Coronary artery (tissue), 2 donors: ENCODE measurements around the gene IL1R1.

ENCODE experiments used
- DNase-seq: peaks from one replicate; pipeline ENCODE4 v3.0.0-alpha.2; 2017; ENCODE audit warnings: low spot score
- H3K27ac ChIP-seq, 2 donors: fragments of 200-600 bp; sonication (generic); one replicate each; pipeline ENCODE4 v1.5.1; 2016 to 2019
- H3K4me3 ChIP-seq: fragments of 200-600 bp; sonication (generic); 2 replicates; pipeline ENCODE4 v1.5.1; 2016; ENCODE audit warnings: mild to moderate bottlenecking, moderate library complexity
- TF ChIP-seq, protein P1 (sequence below): fragments of 200-600 bp; sonication (generic); IDR thresholded peaks from one replicate; pipeline ENCODE4 v1.5.1; 2019; ENCODE audit warnings: antibody characterized with exemption

IL1R1 gene

DNA sequence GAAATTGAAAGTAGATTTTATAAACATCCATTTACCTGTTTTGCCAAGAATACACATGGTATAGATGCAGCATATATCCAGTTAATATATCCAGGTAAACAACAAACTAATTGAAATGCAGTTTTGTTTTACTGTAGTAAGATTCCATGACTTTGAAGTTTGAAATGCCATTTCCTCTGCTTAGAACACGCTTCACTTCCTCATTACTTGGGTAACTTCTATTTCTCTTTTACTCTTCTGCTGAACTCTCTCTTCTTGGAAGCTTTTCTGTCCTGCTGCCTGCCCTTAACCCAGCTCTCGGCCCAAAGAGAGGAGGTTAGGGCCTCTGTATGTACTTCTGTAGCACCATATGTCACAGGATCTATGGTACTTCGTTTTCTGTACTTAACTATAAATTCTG lies 30.2 kb downstream of the IL1R1 start:
- no peak for DNase-seq
- TF ChIP-seq, protein P1, sequence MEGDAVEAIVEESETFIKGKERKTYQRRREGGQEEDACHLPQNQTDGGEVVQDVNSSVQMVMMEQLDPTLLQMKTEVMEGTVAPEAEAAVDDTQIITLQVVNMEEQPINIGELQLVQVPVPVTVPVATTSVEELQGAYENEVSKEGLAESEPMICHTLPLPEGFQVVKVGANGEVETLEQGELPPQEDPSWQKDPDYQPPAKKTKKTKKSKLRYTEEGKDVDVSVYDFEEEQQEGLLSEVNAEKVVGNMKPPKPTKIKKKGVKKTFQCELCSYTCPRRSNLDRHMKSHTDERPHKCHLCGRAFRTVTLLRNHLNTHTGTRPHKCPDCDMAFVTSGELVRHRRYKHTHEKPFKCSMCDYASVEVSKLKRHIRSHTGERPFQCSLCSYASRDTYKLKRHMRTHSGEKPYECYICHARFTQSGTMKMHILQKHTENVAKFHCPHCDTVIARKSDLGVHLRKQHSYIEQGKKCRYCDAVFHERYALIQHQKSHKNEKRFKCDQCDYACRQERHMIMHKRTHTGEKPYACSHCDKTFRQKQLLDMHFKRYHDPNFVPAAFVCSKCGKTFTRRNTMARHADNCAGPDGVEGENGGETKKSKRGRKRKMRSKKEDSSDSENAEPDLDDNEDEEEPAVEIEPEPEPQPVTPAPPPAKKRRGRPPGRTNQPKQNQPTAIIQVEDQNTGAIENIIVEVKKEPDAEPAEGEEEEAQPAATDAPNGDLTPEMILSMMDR: no peak
- H3K4me3 ChIP-seq: no peak overlapping the region
- no peak overlapping the region for H3K27ac ChIP-seq

DNA sequence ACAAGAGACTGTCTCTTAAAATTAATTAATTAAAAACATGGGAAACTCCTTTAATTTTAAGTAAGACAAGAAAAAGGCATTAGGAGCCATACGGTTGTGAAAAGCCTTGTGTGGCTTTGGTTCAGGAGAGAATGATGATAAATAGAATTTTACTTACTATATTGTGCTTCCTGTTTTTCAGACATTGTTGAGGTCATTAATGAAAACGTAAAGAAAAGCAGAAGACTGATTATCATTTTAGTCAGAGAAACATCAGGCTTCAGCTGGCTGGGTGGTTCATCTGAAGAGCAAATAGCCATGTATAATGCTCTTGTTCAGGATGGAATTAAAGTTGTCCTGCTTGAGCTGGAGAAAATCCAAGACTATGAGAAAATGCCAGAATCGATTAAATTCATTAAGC lies 33.6 kb downstream of the IL1R1 start:
- no peak overlapping the region for H3K4me3 ChIP-seq
- TF ChIP-seq, protein P1: no peak
- DNase-seq: no peak
- no peak overlapping the region for H3K27ac ChIP-seq

DNA sequence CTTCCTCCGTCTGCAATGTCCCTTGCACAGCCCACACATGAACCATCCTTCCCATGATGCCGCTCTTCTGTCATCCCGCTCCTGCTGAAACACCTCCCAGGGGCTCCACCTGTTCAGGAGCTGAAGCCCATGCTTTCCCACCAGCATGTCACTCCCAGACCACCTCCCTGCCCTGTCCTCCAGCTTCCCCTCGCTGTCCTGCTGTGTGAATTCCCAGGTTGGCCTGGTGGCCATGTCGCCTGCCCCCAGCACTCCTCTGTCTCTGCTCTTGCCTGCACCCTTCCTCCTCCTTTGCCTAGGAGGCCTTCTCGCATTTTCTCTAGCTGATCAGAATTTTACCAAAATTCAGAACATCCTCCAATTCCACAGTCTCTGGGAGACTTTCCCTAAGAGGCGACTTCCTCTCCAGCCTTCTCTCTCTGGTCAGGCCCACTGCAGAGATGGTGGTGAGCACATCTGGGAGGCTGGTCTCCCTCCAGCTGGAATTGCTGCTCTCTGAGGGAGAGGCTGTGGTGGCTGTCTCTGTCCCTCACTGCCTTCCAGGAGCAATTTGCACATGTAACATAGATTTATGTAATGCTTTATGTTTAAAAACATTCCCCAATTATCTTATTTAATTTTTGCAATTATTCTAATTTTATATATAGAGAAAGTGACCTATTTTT lies 35.4 kb downstream of the IL1R1 start:
- DNase-seq: no peak
- TF ChIP-seq, protein P1: no peak
- H3K27ac ChIP-seq: no peak overlapping the region
- no peak overlapping the region for H3K4me3 ChIP-seq

DNA sequence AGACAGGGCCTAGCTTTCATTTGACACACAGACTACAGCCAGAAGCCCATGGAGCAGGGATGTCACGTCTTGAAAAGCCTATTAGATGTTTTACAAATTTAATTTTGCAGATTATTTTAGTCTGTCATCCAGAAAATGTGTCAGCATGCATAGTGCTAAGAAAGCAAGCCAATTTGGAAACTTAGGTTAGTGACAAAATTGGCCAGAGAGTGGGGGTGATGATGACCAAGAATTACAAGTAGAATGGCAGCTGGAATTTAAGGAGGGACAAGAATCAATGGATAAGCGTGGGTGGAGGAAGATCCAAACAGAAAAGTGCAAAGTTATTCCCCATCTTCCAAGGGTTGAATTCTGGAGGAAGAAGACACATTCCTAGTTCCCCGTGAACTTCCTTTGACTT lies 36.5 kb downstream of the IL1R1 start:
- DNase-seq: no peak
- Histone ChIP-seq H3K27ac (no peak overlapping the region), H3K4me3 (no peak overlapping the region)
- TF ChIP-seq, protein P1: no peak

DNA sequence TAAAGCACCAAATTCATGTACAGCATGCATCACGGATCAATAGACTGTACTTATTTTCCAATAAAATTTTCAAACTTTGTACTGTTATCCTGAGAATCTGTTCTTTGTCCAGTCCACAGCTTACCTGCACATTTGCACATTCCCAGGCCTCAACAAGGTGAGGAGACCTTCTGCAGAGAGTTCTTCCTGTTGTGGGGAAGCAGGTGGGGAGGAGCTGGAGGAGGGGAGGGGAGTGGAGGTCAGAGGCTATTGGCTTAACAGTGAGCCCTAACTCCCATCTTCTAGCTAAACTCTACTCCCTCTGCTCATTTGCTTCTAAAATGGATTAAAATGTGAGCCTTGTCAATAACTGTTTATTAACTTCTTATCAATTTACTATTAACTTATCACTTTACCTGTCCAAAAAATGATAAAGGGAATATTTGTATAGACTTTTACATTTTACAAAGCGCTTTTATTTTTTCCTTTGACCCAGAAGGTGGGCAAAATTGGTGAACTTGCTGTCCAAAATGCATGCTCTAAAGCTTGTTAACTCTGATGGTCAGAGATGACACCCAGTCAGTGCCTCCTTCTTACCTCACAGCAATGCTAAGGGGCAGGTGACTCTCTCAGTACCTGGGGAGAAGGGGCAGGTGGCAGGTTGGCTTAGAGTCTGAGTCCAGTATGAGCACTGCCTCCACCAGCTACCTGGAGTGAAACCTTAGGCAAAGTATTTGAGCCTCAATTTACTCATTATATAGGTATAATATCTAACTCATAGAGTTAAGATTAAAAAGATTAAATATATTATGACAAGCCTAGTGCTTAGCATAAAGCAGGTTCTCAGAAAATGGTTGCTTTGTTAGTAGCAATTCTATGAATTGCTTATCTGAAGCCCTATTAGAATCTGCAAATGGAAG lies 37.5 kb downstream of the IL1R1 start:
- no peak overlapping the region for H3K4me3 ChIP-seq
- DNase-seq: no peak
- no peak overlapping the region for H3K27ac ChIP-seq
- TF ChIP-seq, protein P1: no peak

DNA sequence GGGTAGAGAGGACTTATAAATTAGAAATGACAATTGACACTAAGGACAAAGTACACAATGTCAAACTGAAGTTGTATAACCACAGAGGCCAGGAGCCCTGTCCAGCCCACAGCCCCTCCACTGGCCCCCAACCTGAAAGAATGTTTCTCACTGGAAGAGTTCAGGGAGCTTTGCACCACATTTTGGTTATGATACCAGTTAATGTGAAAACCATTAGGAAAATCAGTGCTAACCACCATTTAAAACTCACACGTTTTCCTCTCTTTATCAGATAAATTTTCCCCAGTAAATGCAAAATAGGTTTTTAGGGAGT lies 38.1 kb downstream of the IL1R1 start:
- no peak overlapping the region for H3K27ac ChIP-seq
- TF ChIP-seq, protein P1: no peak
- no peak overlapping the region for H3K4me3 ChIP-seq
- no peak for DNase-seq

DNA sequence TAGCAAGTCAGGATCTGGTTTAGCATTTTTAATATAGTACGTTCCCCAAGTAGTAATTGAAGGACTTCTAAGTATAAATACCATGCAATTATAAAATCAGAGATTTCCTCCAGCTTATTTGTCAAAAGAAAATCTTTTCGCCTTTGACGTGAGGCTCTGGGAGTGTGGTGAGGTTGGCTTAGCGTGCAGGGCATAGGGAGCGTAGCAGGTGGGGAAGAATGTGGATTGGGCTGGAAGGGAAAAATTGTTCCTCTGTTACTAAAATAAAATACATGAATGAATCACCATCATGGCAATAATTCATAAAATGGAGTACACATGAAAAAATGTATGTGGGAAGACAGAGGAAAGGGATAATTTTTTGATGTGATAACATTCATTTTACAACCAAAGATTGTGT lies 38.8 kb downstream of the IL1R1 start:
- no peak for DNase-seq
- TF ChIP-seq, protein P1: no peak
- no peak overlapping the region for H3K4me3 ChIP-seq
- H3K27ac ChIP-seq: no peak overlapping the region
